Uterus (tissue), 2 donors: ENCODE data around the gene CNTN2.

Experiments used
- POLR2A ChIP-seq, 2 donors: fragments of 450-650 bp; IDR thresholded peaks; one replicate each; pipeline ENCODE4 v1.6.1; 2016; ENCODE audit warnings: antibody characterized with exemption in 2 of 2, mild to moderate bottlenecking in 1 of 2, moderate library complexity in 1 of 2
- TF ChIP-seq, protein P1 (sequence below), 4 experiments: fragments of 200-600 bp in 2 of 4; fragments of 450-650 bp in 2 of 4; sonication (generic) in 2 of 4; IDR thresholded peaks; one replicate each; pipeline ENCODE4 v1.5.1; 2016 to 2019; ENCODE audit warnings: antibody characterized with exemption in 4 of 4, mild to moderate bottlenecking in 2 of 4, moderate library complexity in 1 of 4

DNA sequence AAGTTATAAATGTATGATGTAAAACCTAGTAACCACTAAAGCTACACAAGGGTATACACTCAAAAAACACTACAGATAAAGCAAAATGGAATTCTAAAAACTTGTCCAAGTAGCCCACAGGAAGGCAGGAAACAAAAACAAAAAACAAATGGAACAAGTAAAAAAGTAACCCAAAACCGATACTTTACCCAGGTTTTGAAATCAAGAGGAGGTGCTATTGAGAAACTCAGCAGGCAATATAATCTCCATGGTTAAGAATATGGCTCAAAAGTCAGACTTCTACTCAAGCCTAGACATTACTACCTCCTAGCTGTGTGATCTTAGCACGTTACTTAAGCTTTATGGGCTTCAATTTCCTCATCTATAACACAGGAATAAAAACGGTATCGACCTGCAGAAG lies 65.5 kb downstream of the CNTN2 start:
- no peak for TF ChIP-seq POLR2A (IDR thresholded peaks at IDR 0.05)
- TF ChIP-seq, protein P1, sequence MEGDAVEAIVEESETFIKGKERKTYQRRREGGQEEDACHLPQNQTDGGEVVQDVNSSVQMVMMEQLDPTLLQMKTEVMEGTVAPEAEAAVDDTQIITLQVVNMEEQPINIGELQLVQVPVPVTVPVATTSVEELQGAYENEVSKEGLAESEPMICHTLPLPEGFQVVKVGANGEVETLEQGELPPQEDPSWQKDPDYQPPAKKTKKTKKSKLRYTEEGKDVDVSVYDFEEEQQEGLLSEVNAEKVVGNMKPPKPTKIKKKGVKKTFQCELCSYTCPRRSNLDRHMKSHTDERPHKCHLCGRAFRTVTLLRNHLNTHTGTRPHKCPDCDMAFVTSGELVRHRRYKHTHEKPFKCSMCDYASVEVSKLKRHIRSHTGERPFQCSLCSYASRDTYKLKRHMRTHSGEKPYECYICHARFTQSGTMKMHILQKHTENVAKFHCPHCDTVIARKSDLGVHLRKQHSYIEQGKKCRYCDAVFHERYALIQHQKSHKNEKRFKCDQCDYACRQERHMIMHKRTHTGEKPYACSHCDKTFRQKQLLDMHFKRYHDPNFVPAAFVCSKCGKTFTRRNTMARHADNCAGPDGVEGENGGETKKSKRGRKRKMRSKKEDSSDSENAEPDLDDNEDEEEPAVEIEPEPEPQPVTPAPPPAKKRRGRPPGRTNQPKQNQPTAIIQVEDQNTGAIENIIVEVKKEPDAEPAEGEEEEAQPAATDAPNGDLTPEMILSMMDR (IDR thresholded peaks at IDR 0.05), result no peak
